ENCODE results near the gene ASIC5. TPM values are rescaled to one million over a fixed set of nuclear protein-coding genes. Genes with fewer than 3 reads are reported as not detected.

Gene ASIC5
- total RNA-seq, 4 donors from 2014 or later, result not detected

- Histone ChIP-seq H3K4me1 (no peaks in the 10 kb centered on the region), H3K27me3 (no peaks in the 10 kb centered on the region), H3K9me3 (no peaks in the 10 kb centered on the region), H3K36me3 (no peaks in the 10 kb centered on the region), H3K27ac (no peak overlapping the region), H3K4me3 (no peak overlapping the region)
- TF ChIP-seq CTCF (IDR thresholded peaks at IDR 0.05) (no peak), POLR2A (IDR thresholded peaks at IDR 0.05) (no peak), EP300 (IDR thresholded peaks at IDR 0.05) (no peak)
- DNase-seq (ENCODE audit: low spot score in 2 of 2), result no peak
Observed at GRCh38 chr4:155842080-155842479, 24.0 kb downstream of the ASIC5 start.

- no peak overlapping the region for H3K27ac ChIP-seq
- no peak for TF ChIP-seq CTCF (IDR thresholded peaks at IDR 0.05)
- no peak for TF ChIP-seq POLR2A (IDR thresholded peaks at IDR 0.05)
- TF ChIP-seq EP300 (IDR thresholded peaks at IDR 0.05), result no peak
- H3K4me3 ChIP-seq, result no peak overlapping the region
- DNase-seq (ENCODE audit: low spot score in 2 of 2), result no peak
- no peaks in the 10 kb centered on the region for H3K36me3 ChIP-seq
- no peaks in the 10 kb centered on the region for H3K27me3 ChIP-seq
- WGBS, 2 donors, result 75 to 86% methylated on average over 1 of the region's 1 CpG
- H3K4me1 ChIP-seq, result no peaks in the 10 kb centered on the region
- H3K9me3 ChIP-seq, result no peaks in the 10 kb centered on the region
Observed at GRCh38 chr4:155837203-155837796, 28.8 kb downstream of the ASIC5 start.

- TF ChIP-seq EP300 (IDR thresholded peaks at IDR 0.05), result no peak
- no peak for TF ChIP-seq POLR2A (IDR thresholded peaks at IDR 0.05)
- no peak for TF ChIP-seq CTCF (IDR thresholded peaks at IDR 0.05)
- H3K27me3 ChIP-seq, result no peaks in the 10 kb centered on the region
- H3K36me3 ChIP-seq, result no peaks in the 10 kb centered on the region
- no peak overlapping the region for H3K4me3 ChIP-seq
- no peaks in the 10 kb centered on the region for H3K9me3 ChIP-seq
- DNase-seq (ENCODE audit: low spot score in 2 of 2), result no peak
- H3K4me1 ChIP-seq, result no peaks in the 10 kb centered on the region
- no peak overlapping the region for H3K27ac ChIP-seq
Observed at GRCh38 chr4:155832664-155833063, 33.4 kb downstream of the ASIC5 start.

GRCh38 chr4:155828628-155829027 is 37.4 kb downstream of the ASIC5 start:
- Histone ChIP-seq H3K27me3 (no peaks in the 10 kb centered on the region), H3K9me3 (no peaks in the 10 kb centered on the region), H3K4me3 (no peak overlapping the region), H3K36me3 (no peaks in the 10 kb centered on the region), H3K27ac (no peak overlapping the region), H3K4me1 (no peaks in the 10 kb centered on the region)
- 88 to 95% methylated on average over 3 of the region's 3 CpGs for WGBS, 2 donors
- TF ChIP-seq POLR2A (IDR thresholded peaks at IDR 0.05) (no peak), EP300 (IDR thresholded peaks at IDR 0.05) (no peak), CTCF (IDR thresholded peaks at IDR 0.05) (no peak)
- no peak for DNase-seq (ENCODE audit: low spot score in 2 of 2)

- Histone ChIP-seq H3K9me3 (no peaks in the 10 kb centered on the region), H3K4me1 (peaks cover 0 to 6% (median 0%) of the 10 kb centered on the region in 4 donors), H3K27me3 (no peaks in the 10 kb centered on the region), H3K36me3 (no peaks in the 10 kb centered on the region), H3K4me3 (no peak overlapping the region), H3K27ac (no peak overlapping the region)
- TF ChIP-seq EP300 (IDR thresholded peaks at IDR 0.05) (no peak), POLR2A (IDR thresholded peaks at IDR 0.05) (no peak), CTCF (IDR thresholded peaks at IDR 0.05) (no peak)
- DNase-seq (ENCODE audit: low spot score in 2 of 2), result no peak
- WGBS, 2 donors, result 75 to 87% methylated on average over 3 of the region's 3 CpGs
Observed at GRCh38 chr4:155822572-155822971, 43.5 kb downstream of the ASIC5 start.

Data from tibial nerve (tissue), 4 donors.